IPS-18a (cell line): Measurements from ENCODE around the gene RASSF3.
"Not testable (repeated sequence)": the region's sequence is repeated elsewhere in the genome, so short reads cannot be mapped to it uniquely, and the experiment has no call there.

Experiments used
- H3K27ac ChIP-seq: one replicate; pipeline ENCODE4 v1.5.1; 2013; ENCODE audit warnings: low read length
- H3K27me3 ChIP-seq: one replicate; pipeline ENCODE4 v1.6.1; 2013; ENCODE audit warnings: mild to moderate bottlenecking, low read length; ENCODE audit not compliant: control insufficient read depth, insufficient read depth
- H3K36me3 ChIP-seq: one replicate; pipeline ENCODE4 v1.6.1; 2013; ENCODE audit warnings: low read depth, low read length; ENCODE audit not compliant: control insufficient read depth
- H3K4me1 ChIP-seq: one replicate; pipeline ENCODE4 v1.6.1; 2013; ENCODE audit warnings: low read depth, low read length; ENCODE audit not compliant: control insufficient read depth
- H3K4me3 ChIP-seq: one replicate; pipeline ENCODE4 v1.5.1; 2013; ENCODE audit warnings: low read length
- H3K9ac ChIP-seq: one replicate; pipeline ENCODE4 v1.6.1; 2013; ENCODE audit warnings: mild to moderate bottlenecking, low read length, moderate library complexity
- H3K9me3 ChIP-seq: one replicate; pipeline ENCODE4 v1.6.1; 2013; ENCODE audit warnings: low read depth, low read length; ENCODE audit not compliant: control insufficient read depth

Gene RASSF3

DNA sequence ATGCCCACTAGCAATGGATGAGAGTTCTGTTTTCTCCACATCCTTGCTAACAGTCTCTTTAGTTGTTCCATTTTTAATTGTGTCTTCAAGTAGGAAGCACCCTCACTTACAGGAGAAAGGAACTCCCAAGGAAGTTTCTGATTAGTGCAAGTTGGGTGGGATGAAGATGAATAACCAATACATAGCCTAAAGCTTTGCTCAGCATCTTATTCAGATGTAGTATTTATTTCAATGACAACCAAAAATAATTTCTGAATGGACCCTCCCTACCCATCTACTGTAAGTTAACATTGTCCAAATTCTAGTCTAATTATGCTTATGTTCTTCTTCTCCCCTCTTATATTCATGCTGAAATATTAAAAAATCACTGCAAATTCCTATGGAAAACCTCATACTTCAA is 36.0 kb downstream of the RASSF3 start:
- no peaks in the 10 kb centered on the region for H3K27me3 ChIP-seq
- H3K4me3 ChIP-seq, result no peak overlapping the region
- H3K9ac ChIP-seq, result no peak overlapping the region
- no peaks in the 10 kb centered on the region for H3K36me3 ChIP-seq
- H3K9me3 ChIP-seq, result no peaks in the 10 kb centered on the region
- H3K4me1 ChIP-seq, result peaks cover 9% of the 10 kb centered on the region
- no peak overlapping the region for H3K27ac ChIP-seq

DNA sequence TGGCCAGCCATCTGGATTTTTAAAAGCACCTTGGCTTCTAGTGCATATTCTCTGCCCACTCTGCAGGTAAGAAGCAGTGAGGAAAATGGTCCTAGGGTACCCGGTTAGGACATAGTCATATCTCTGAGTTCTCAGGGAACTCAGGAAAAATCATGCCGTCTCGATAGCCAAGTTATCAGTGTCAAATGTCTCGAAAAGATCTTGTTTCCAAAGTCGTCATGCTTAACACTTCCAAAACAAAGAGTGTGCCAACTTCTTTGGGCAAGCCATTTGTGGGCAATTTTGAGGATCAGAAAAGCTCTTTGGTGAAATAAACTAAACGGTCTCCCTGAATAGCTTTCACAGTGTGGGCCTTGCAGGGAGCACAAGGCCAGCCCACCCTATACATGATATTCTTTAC is 39.2 kb downstream of the RASSF3 start:
- Histone ChIP-seq H3K36me3 (no peaks in the 10 kb centered on the region), H3K9ac (no peak overlapping the region), H3K4me3 (no peak overlapping the region), H3K9me3 (no peaks in the 10 kb centered on the region), H3K27ac (no peak overlapping the region), H3K4me1 (peaks cover 5% of the 10 kb centered on the region), H3K27me3 (no peaks in the 10 kb centered on the region)

DNA sequence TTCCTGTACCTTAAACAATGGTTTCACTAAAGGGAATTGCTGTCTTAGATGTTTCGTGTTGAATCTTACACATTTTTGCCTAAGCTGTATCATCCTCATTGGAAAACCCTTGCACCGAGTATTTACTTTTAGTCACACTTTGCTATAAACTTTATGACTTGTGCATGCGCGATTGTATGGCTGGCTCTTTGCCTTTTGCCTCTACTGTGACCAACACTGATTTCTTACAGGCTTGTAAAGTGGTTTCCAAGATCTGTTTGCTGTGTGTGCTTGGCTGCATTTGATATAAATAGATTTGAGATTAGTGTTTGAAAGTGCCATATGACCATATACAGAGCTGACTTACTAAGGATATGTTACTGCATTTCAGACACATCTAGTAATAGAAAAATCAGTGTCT is 40.5 kb downstream of the RASSF3 start:
- no peak overlapping the region for H3K9ac ChIP-seq
- no peak overlapping the region for H3K27ac ChIP-seq
- H3K4me1 ChIP-seq, result peaks cover 5% of the 10 kb centered on the region

DNA sequence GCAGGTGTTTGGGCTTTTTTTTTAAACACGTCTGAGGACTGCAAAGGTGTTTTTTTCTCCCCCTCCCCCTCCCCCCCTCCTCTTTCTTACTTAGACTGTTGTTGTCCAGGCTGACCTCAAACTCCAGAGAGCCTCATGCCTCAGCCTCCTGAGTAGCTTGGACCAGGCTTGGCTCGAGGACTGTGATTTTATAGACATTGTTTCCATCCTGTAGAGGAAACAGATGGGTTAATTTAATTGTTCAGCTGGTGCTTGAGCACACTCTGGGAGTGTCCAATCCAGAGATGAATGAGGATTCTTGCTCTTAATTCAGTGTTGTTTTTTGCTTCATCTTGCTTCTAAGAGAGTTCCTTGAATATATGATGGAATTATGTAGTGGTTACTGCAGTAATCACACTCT is 42.1 kb downstream of the RASSF3 start:
- H3K4me3 ChIP-seq, result no peak overlapping the region
- H3K4me1 ChIP-seq, result peaks cover 5% of the 10 kb centered on the region
- H3K27ac ChIP-seq, result no peak overlapping the region
- no peaks in the 10 kb centered on the region for H3K27me3 ChIP-seq
- no peak overlapping the region for H3K9ac ChIP-seq
- H3K36me3 ChIP-seq, result no peaks in the 10 kb centered on the region
- no peaks in the 10 kb centered on the region for H3K9me3 ChIP-seq

More for the DNA sequence above, 40.5 kb downstream of the RASSF3 start:
- H3K4me3 ChIP-seq, result no peak overlapping the region
- H3K36me3 ChIP-seq, result no peaks in the 10 kb centered on the region
- no peaks in the 10 kb centered on the region for H3K27me3 ChIP-seq
- H3K9me3 ChIP-seq, result no peaks in the 10 kb centered on the region

DNA sequence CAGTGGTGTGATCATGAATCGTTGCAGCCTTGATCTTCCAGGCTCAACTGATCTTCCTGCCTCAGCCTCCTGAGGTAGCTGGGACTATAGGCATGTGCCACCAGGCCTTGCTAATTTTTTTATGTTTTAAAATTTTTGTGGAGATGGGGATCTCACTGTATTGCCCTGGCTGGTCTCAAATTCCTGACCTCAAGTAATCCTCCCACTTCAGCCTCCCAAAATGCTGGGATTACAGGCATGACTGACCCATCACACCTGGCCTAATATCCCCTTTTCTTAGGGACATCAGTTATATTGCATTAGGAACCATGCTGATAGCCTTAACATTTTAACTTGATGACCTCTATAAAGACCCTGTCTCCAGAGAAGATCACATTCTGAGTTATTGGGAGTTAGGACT is 42.8 kb downstream of the RASSF3 start:
- H3K27me3 ChIP-seq, result no peaks in the 10 kb centered on the region
- H3K9me3 ChIP-seq, result no peaks in the 10 kb centered on the region
- H3K36me3 ChIP-seq, result no peaks in the 10 kb centered on the region
- H3K4me1 ChIP-seq, result peaks cover 5% of the 10 kb centered on the region
- no peak overlapping the region for H3K27ac ChIP-seq
- no peak overlapping the region for H3K4me3 ChIP-seq
- no peak overlapping the region for H3K9ac ChIP-seq

DNA sequence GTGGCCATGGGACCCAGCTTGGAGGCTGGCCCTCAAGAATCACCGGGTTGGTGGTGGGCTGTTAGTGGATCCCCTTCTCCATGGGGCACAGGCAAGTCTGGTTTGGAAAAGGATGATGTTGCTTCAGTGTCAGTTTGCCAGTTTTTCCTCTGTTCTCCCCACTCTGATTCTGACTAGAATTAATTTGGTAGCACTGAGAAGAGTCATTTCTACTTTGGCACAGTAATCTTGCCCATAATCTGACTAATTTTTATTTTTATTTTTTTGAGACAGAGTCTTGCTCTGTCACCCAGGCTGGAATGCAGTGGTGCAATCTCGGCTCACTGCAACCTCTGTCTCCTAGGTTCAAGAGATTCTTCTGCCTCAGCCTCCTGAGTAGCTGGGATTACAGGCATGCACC is 43.6 kb downstream of the RASSF3 start:
- H3K9ac ChIP-seq, H3K4me3 ChIP-seq, H3K36me3 ChIP-seq, H3K4me1 ChIP-seq, H3K27ac ChIP-seq, H3K27me3 ChIP-seq, H3K9me3 ChIP-seq: not testable (repeated sequence)

DNA sequence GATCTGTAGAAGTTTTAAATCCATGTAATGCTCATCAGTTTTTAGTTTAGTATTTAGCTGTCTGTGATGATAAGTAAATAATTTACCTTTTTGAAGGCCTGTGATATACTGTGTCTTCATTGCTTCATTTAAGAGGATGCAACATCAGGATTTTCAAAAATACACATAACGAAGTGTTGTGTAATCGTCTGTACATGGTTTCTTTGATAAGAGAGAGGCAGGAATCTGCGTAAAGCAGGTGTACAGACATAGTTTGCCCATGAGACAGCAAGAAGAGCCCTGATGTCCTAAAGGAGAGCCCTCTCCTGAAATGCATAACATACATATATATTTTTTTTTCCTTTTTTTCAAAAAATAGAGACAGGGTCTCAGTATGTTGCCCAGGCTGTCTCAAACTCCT is 44.8 kb downstream of the RASSF3 start:
- H3K9ac ChIP-seq, result no peak overlapping the region
- H3K27ac ChIP-seq, result no peak overlapping the region

DNA sequence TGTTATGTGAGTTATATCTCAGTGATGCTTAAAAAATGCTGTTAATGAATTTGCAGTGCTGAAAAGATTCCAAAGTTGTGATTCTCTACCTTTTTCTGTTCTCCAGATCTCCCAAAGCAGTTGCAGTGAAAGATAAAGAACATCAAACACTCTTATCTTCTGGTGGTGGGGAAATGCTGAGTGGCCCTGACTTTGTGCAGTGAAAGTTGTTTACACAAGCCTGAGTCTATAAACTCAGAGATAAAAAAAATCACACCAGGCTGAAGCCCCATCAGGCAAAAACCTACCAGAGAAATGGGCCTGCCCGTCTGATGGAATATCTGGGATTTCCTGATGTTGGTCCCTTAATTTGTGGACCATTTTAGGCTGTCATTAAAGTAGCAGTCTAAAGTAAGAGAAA is 46.1 kb downstream of the RASSF3 start:
- H3K27ac ChIP-seq, result no peak overlapping the region
- H3K4me1 ChIP-seq, result no peaks in the 10 kb centered on the region
- no peak overlapping the region for H3K4me3 ChIP-seq
- H3K9ac ChIP-seq, result no peak overlapping the region
- no peaks in the 10 kb centered on the region for H3K36me3 ChIP-seq
- H3K9me3 ChIP-seq, result no peaks in the 10 kb centered on the region
- no peaks in the 10 kb centered on the region for H3K27me3 ChIP-seq

More for the DNA sequence above, 44.8 kb downstream of the RASSF3 start:
- no peaks in the 10 kb centered on the region for H3K36me3 ChIP-seq
- H3K9me3 ChIP-seq, result no peaks in the 10 kb centered on the region
- H3K4me3 ChIP-seq, result no peak overlapping the region
- no peaks in the 10 kb centered on the region for H3K27me3 ChIP-seq
- H3K4me1 ChIP-seq, result peaks cover 5% of the 10 kb centered on the region

DNA sequence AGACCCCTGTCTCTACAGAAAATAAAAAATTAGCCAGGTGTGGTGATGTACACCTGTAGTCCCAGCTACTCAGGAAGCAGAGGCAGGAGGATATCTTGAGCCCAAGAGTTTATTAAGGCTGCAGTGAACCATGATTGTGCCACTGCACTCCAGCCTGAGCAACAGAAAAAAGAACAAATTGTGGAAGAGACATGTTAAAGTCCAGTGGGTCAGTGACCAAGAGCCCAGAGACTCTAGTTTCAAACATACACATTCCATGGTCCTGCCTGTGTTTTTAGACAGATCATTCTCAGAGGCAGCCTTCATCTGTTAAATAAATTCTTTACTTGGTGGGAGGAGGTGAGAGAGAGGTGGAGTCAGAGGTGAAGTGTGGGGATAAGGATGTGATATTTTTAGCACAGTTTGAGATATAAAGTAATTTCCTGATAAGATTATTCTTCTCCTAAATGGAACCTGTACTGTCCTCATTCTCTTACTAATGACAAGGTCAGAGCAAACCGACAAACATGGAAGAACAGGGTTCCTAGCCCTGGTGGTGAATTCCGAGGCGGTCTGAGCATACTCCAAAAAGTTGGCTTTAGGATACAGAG is 48.7 kb downstream of the RASSF3 start:
- Histone ChIP-seq H3K27ac (no peak overlapping the region), H3K9ac (no peak overlapping the region), H3K4me3 (no peak overlapping the region), H3K36me3 (no peaks in the 10 kb centered on the region), H3K9me3 (no peaks in the 10 kb centered on the region), H3K27me3 (no peaks in the 10 kb centered on the region), H3K4me1 (no peaks in the 10 kb centered on the region)

DNA sequence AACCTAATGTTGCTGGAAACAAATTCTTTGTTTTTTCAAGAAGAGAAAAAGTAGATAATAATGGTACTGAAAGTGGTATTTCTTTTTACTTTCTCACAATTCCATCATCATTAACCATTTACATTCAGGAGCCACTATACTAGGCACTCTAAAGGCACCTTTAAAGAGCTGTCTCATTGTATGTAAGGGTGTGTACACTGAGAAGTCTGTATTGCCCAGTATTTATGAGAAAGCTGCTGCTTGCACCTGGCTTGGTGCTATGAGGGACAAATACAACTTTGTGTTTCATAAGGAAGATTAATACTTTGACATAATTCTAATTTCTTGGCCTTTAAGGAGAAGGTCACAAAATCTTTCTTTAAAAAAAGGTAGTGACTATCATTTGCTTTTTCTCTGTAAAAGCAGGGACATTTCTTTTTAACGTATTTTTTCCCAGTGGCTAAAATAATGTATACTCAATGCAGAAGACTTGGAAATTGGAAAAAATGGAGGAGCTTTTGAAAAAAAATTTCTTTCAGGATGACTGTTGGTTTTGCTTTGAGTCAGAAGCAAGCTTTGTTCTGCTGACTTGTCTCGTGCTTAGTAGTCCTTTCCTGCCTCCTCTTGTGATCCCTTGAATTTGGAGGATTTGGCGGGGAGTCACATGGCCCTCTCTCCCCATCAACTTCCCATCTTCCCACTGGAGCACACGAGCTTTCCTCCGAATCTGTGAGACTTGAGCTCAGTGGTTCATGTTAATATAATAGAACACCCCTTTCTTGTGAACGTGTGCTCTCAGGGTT is 50.1 kb downstream of the RASSF3 start:
- no peaks in the 10 kb centered on the region for H3K9me3 ChIP-seq
- no peak overlapping the region for H3K4me3 ChIP-seq
- no peak overlapping the region for H3K9ac ChIP-seq
- H3K27me3 ChIP-seq, result no peaks in the 10 kb centered on the region
- no peak overlapping the region for H3K27ac ChIP-seq
- peaks cover 2% of the 10 kb centered on the region for H3K4me1 ChIP-seq
- no peaks in the 10 kb centered on the region for H3K36me3 ChIP-seq

DNA sequence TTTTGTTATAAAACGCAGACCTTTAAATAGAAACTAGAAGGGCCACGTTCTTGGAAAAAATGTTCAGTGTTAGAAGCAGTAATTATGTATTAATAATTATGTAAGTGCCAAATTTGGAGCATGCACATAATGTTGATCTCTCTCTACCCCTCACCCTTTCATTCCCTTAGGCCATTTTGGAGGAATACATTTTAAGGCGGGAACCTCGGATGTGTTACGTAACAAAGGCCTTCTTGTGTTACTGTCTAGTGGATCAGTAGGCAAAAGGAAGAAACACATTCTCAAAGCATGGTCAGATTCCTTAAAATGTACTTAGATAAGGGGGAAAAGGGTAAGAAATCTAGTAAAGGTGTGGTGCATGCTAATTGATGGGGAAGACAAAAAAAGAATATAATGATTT is 52.7 kb downstream of the RASSF3 start:
- Histone ChIP-seq H3K4me1 (peaks cover 16% of the 10 kb centered on the region), H3K9me3 (no peaks in the 10 kb centered on the region), H3K27me3 (no peaks in the 10 kb centered on the region), H3K36me3 (no peaks in the 10 kb centered on the region), H3K4me3 (no peak overlapping the region), H3K9ac (no peak overlapping the region), H3K27ac (no peak overlapping the region)

DNA sequence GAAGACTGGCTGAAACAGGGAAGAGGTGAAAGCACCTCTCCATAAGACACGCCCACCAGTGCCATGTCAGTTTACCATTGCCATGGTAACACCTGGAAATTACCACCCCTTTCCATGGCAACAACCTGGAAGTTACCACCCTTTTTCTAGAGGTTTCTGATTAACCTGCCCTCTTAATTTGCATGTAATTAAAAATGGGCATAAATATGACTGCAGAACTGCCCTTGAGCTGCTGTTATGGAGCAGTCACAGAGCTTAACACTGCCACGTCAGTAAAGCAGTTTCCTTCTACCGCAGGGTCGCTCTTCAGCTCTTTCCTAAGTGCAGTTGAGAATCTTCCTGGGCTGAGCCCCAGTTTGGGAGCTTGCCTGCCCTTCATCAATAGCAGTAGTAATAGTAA is 55.2 kb downstream of the RASSF3 start:
- no peaks in the 10 kb centered on the region for H3K36me3 ChIP-seq
- H3K9ac ChIP-seq, result no peak overlapping the region
- peaks cover 34% of the 10 kb centered on the region for H3K4me1 ChIP-seq
- H3K27ac ChIP-seq, result peak overlapping the region; percentile 19
- no peaks in the 10 kb centered on the region for H3K27me3 ChIP-seq
- H3K4me3 ChIP-seq, result no peak overlapping the region
- H3K9me3 ChIP-seq, result no peaks in the 10 kb centered on the region
